Astrocyte of the hippocampus (primary cell): ENCODE results near the gene ZNF580.
A peak's percentile ranks its signal among the peaks of the same experiment; 100 is the strongest.

Experiments
- DNase-seq: peaks from one replicate; pipeline ENCODE4 v3.0.0; 2011; ENCODE audit warnings: low read depth, low spot score

The ZNF580 gene

DNA sequence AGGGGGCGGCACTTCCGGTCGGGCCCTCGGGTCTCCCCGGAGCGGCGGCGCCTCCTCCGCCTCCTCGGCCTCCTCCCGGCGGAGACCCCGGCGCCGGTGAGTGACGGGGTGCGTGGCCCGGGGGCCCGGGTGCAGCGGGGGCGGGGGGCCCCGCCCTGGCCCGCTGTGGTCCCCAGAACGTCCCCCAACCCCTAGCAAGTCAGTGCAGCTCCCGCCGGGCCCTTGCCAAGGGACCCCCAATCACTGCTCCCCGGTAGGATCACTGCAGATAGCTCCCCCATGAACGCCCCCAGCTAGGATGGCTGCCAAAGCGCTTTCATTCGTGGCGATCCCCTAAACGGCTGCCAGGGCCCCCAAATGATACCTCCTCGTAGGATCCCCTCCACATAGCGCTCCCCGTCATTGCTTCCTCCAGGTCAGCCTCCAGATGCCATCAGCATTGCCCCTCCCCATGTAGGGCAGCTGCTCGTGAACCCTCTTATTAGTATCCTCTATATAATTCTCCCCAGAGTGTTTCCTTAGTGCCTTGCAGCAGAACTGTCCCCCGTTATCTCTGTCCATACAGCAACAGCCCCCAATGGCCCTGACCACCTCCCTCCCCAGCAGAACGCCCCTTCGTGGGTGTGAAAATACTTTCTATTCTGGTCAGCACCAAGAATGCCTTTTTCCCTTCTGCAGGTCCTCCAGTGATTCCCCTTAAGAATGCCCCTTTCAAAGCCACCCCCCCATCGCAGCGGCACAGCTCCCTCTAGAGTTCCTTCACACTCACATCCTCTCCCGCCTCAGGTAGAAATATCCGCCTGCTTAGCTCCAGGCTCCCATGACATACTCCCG, 34.9 kb upstream of the ZNF580 start, which contains the start of gene ZNF865:
TSS of gene ZNF865 (plus strand) at position 11 of the 834 bp plus-strand sequence. CDS start 7,972 bp downstream, outside the sequence.
- peak; percentile 92 for DNase-seq

- DNase-seq = no peak
Observed at GRCh38 chr19:55606471-55606787, 34.4 kb upstream of the ZNF580 start.

GRCh38 chr19:55606817-55607216, 34.0 kb upstream of the ZNF580 start:
- DNase-seq = no peak

DNA sequence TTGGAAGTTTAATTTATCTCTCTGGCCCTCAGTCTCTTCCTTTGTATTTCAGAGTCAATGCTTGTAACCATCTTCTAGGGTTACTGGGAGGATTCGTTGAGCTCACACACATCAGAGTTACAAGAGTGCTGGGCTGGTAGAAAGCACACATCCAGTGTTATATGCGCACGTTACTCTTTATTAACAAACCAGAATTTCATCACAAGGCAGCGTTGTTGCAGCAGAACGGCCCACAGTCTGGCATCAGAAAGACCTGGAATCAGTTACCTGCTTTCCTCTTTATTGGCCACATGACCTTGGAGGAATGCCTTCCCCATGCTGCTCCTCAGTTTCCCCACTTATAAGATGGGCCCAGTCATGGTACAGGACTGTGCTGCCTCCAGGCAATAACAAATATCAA, 31.5 kb upstream of the ZNF580 start:
- no peak for DNase-seq

GRCh38 chr19:55611300-55611982, 29.4 kb upstream of the ZNF580 start:
- DNase-seq = no peak

- DNase-seq = no peak
Observed at GRCh38 chr19:55611983-55612645, 28.7 kb upstream of the ZNF580 start.

GRCh38 chr19:55613396-55613795, 27.4 kb upstream of the ZNF580 start:
- DNase-seq = no peak

- DNase-seq = no peak
Observed at GRCh38 chr19:55613930-55614710, 26.7 kb upstream of the ZNF580 start.

GRCh38 chr19:55614711-55615542, 25.9 kb upstream of the ZNF580 start:
- DNase-seq = no peak

DNA sequence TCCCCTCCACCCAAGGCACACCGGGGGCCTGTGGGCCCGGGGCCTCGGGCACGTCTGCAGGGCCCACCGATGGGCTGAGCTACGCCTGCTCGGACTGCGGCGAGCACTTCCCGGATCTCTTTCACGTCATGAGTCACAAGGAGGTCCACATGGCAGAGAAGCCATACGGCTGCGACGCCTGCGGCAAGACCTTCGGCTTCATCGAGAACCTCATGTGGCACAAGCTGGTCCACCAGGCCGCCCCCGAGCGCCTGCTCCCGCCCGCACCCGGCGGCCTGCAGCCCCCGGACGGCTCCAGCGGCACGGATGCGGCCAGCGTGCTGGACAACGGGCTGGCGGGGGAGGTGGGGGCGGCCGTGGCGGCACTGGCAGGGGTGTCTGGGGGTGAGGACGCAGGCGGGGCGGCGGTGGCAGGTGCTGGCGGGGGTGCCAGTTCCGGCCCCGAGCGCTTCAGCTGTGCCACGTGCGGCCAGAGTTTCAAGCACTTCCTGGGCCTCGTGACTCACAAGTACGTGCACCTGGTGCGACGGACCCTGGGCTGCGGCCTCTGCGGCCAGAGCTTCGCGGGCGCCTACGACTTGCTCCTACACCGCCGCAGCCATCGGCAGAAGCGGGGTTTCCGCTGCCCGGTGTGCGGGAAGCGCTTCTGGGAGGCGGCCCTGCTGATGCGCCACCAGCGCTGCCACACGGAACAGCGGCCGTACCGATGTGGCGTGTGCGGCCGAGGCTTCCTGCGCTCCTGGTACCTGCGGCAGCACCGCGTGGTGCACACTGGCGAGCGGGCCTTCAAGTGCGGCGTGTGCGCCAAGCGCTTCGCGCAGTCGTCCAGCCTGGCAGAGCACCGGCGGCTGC, 25.0 kb upstream of the ZNF580 start:
- no peak for DNase-seq

GRCh38 chr19:55616395-55616875, 24.4 kb upstream of the ZNF580 start:
- no peak for DNase-seq

GRCh38 chr19:55617426-55617825, 23.4 kb upstream of the ZNF580 start:
- DNase-seq = no peak

DNA sequence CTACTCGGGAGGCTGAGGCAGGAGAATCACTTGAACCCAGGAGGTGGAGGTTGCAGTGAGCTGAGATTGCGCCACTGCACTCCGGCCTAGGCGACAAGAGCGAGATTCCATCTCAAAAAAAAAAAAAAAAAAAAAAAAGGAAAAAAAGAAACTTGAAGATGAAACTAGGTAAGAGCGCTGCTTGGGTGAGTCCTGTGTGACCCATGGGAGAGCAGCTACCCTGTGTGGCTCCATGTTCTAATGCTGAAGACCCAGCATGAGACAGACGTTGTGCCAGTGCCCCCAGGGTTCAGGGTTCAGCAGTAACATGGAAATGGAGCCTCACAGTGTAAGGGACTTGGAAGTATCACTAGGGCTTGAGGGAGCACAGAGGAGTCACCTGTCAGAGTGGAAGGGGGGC, 22.4 kb upstream of the ZNF580 start:
- no peak for DNase-seq

GRCh38 chr19:55619286-55619685, 21.5 kb upstream of the ZNF580 start:
- DNase-seq = no peak

DNA sequence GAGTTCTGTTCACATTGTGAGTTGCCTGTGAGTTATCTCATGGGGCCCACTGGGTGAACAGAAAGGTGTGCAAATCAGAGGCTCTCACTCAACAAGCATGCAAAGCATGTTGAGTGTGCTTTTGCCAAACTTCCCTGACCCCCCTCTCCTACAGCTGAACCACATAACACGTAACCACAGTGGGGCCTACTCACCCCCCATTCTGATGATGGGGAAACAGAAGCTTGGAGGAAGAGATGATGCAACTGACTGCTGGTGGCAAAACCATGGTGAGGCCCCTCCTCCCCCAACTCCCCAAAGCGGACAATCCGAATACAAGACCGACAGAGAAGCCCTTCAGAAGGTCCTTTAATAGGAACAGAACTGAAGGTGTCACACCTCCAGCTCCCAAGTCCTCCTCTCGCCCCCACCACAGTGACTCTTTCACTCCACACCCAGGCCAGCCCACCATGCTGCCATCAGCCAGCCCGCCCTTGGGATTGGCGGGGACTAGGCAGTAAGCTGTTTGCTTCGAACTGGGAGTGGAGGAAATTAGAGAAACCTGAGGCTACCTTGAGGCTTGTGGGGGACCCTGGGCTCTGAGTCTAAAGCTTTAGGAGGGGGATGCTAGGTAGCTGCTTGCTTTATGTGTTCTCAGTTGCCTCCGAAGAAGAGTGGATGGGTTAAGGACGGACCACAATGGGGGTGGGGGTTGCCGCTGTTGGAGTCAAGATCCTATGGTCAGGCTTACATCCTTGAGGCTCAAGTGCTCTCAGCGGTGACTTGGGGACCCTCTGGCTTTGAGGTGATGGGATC, 20.2 kb upstream of the ZNF580 start:
- DNase-seq = no peak

- DNase-seq = no peak
Observed at GRCh38 chr19:55621205-55621672, 19.6 kb upstream of the ZNF580 start.

- DNase-seq = no peak
Observed at GRCh38 chr19:55621673-55622231, 19.1 kb upstream of the ZNF580 start.

- no peak for DNase-seq
Observed at GRCh38 chr19:55622242-55622969, 18.4 kb upstream of the ZNF580 start.
